NCI-H146 (cell line): Measurements from ENCODE around the gene ZG16B.

ENCODE experiments used
- DNase-seq: peaks from one replicate; lab custom pipeline; 2025; lab: John Stamatoyannopoulos, UW

Gene ZG16B

DNA sequence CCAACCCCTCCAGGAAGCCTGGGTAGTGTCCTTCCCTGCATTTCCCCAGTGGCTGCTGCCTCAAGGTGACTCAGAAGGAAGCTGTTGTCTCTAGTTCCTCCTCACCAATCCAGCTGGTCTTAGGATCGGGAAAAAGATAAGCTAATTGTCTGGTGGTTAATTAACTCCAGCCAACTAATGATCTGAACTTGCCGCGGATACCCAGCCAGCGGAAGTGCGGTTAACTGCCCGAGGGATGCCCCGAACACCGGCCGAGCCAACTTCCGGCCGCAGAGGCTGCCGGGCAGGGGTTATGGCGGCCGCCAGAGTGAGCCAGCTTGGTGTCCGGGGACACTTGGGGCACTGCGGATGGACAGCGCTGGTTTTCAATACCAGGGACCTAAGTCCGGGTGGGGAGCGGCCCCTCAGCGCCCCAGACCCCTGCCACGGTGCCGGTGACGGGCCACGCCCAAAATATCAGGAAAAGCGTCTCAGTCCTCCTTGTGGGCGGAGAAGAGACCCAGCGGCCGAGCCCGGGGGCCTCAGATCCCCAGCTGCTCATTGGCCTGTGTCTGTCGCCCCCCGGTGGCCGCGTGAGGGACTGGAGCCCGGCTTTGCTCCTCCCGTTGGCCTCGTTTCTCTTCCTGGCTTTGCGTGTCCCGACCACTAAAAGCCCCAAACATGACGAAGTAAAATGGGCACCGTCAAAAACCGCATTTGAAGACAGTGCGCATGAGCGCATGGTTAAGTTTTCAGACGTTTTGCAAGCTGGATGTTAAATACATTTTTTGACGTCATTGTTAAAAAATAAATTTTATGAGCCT is 38.1 kb downstream of the ZG16B start:
- DNase-seq: peak; percentile 91

DNA sequence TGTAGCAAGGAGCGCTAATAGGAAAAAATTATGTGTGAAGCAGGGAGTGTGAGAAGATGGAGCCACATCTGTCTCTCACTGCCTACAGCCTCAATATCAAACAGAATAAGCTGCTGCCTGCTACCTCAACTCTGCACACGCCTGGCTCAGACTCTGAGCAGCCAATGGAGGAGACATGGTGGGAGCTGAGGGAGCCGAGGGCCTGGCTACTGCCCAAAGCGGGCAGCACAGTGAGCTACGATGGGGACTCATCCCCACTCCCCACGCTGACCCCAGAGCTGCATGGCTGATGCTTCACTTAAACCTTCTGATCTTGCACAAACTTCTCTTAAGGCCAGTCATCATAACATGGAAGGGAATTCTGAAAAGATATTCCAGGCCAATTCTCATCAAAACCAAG is 41.8 kb downstream of the ZG16B start:
- DNase-seq: no peak

- DNase-seq: no peak
These were observed 44.2 kb downstream of the ZG16B start for GRCh38 chr16:2874032-2874911.

DNA sequence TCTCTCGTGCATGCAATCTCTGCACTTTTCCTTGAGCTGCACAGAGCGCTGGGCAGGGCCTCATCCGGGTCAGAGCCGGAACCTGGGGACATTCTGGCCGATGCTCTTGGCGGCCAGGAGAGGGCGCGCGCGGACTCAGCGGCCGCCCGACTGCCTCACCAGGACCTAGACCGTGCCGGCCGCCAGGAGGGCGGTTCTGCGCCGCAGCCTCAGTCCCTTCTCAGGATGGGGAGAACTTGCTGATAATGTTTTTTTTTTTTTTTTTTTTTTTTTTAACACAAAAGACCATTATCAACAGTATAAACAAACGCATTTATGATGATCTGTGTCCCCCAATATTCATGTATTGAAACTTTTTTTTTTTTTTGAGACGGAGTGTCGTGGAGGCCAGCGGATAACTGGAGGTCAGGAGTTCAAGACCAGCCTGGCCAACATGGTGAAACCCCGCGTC is 44.8 kb downstream of the ZG16B start:
- DNase-seq: peak; percentile 70

- DNase-seq: no peak
These were observed 49.9 kb downstream of the ZG16B start for GRCh38 chr16:2879854-2880508.
